Iris pigment epithelial cell (primary cell): ENCODE data around the gene LENEP.

Source experiments
- DNase-seq: peaks from one replicate; pipeline ENCODE4 v3.0.0-alpha.2; 2011; ENCODE audit warnings: low read depth

The LENEP gene

GRCh38 chr1:154960446-154961136 lies 32.8 kb upstream of the LENEP start:
- DNase-seq: no peak

- DNase-seq: peak; percentile 78
Observed at GRCh38 chr1:154961207-154962155, 31.9 kb upstream of the LENEP start, which contains the start of gene PYGO2. Gene PYGO2 (minus strand): TSS chr1:154961782. CDS start chr1:154961576, 206 bp downstream.

DNA sequence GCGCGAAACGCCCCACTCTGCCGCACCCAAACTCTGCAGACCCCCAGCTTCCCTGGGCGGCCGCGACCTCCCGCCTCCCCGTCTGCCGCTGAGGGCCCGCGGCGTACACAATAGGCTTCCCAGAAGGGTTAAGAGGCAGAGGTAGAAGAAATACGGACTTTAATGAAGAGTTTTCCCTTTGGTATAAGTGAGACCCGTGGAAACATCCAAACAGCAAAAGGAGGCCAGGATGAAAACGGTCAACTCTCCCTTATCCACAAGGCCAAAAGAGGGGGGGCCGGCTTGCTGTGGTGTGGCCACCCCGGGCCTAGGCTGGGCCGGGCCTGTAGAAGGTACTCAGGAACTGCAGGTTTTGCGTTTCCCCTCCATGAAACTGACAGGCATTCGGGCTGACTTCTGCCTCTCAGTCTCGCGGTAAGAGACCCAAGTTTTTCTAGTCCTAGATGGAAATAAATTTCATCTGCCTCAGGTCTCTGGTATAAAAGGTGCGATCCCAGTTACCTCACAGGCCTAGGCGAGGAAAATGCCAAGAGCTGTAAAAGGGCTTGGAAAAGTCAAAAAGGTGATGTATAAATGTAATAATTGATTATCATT lies 31.1 kb upstream of the LENEP start:
- peak; percentile 29 for DNase-seq

DNA sequence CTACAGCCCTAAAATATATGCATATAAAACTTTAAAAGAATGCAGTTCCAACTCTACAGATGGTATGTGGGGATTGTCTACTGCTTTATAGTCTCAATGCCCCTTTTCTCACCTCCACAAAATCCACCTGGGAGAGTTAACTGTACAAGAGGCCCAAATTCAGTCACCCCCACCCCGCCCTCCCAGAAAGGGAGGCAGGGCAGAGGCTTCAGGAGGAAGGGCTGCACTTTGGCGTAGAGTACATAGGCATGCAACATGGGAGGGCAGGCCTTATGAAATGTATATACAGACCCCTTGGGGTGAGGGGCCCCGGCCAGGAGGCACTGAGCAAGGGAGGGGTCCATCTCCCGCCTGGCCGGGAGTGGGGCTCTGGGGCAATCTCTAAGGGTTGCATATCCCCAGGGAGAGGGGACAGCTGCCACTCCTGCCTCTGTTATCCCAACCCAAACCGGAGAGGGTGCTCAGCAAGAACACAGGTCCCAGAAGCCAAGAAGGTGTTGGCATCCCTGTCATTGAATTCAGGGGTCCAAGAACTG lies 30.5 kb upstream of the LENEP start:
- DNase-seq: no peak

DNA sequence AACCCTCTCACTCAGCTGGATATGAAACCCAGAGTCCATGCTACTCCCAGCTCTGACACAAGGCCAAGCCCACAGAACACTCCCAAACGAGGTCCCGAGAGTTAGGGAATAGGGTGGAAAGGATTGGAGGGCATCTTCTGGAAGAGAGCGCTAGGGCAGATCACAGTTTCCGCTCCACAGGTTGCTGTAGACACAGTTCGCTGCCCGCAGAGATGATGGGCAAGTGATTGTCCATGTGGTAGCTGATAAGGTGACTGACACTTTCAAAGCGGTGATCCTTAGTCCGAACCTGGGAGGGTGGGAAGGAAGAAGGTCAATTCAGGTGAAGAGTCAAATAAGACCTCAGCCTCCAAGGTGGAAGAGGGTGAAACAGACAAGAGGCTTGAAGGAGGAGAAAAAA lies 29.7 kb upstream of the LENEP start:
- DNase-seq: no peak

DNA sequence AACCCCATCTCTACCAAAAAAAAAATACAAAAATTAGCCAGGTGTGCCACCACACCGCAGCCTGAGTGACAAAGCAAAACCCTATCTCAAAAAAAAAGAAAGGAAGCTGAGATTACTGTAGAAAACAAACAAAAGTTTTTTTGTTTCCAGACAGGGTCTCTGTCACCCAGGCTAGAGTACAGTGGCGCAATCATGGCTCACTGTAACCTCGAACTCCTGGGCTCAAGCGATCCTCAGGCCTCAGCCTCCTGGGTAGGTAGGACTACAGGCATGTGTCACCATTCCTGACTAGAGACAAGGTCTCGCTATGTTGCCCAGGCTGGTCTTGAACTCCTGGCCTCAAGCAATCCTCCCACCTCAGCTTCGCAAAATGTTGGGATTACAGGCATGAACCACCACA lies 29.0 kb upstream of the LENEP start:
- DNase-seq: no peak

- DNase-seq: no peak
Observed at GRCh38 chr1:154966111-154966510, 27.3 kb upstream of the LENEP start.

- DNase-seq: no peak
Observed at GRCh38 chr1:154967331-154967950, 25.9 kb upstream of the LENEP start.

GRCh38 chr1:154968731-154969130 lies 24.7 kb upstream of the LENEP start:
- DNase-seq: no peak

- no peak for DNase-seq
Observed at GRCh38 chr1:154969246-154969645, 24.1 kb upstream of the LENEP start.

DNA sequence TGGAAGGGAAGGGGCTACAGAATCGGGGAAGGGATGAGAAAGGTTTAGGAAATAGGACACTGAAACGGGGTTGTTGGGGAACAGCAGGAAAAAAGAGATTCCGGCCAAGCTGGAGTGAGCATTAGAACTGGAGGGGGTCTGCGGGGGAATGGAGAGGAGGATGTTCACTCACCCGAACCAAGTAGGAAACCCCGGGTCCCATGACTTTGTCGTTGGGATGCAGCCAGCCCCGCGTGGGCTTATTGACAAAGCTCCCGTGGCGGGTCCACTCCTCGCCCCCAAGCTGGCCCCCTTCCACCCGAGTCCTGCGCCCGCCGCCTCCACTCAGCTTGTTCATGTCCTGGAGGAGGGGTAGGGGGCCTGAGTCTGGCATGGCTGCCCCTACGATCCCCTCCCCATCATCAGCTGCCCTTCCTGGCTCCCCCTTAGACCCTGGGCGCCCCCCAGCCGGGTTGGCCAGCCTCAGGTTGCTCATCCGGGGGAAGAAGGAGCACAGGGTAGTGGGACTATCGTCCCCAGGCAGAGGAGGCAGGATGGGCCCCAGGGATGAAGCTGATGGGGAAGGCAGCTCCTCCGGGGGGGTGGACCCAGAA lies 23.4 kb upstream of the LENEP start:
- DNase-seq: no peak

DNA sequence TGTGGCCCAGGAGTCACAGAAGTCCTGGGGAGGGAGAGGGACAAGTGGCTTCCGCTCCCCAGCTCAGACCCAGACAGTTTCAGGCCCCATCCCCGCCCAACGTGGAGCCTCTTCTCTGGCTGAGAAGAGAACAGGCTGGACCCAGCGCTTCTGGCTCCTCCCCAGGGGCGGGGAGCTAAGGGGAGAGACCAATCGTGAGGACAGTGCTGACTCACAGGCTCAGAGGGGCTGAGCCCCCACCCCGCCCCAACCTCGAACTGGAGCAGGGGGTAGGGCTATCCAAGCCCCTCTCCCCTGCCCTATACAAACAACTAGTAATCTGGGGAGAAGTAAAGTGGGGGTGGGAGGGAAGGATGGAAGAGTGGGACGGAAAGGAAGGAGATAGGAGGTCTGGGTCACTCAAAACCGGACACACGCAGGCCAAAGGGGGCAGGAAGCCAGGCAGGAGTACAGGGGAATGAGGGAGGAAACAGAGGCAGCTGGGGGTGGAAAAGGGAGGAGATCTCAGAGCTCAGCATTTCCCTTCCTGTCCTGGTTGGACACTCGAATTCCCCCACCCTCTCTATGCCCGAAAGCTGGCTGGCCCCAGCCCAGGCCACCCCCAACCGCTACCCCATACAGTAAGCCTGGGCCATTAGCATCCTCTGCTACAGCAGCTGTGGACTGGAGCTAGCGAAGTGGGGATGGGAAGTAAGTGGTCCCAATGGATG lies 22.6 kb upstream of the LENEP start, which contains the start of gene SHC1:
Gene SHC1 (minus strand): TSS at position 117 of the 710 bp plus-strand sequence. CDS start 221 bp downstream, outside the sequence.
- DNase-seq: peak; percentile 95

DNA sequence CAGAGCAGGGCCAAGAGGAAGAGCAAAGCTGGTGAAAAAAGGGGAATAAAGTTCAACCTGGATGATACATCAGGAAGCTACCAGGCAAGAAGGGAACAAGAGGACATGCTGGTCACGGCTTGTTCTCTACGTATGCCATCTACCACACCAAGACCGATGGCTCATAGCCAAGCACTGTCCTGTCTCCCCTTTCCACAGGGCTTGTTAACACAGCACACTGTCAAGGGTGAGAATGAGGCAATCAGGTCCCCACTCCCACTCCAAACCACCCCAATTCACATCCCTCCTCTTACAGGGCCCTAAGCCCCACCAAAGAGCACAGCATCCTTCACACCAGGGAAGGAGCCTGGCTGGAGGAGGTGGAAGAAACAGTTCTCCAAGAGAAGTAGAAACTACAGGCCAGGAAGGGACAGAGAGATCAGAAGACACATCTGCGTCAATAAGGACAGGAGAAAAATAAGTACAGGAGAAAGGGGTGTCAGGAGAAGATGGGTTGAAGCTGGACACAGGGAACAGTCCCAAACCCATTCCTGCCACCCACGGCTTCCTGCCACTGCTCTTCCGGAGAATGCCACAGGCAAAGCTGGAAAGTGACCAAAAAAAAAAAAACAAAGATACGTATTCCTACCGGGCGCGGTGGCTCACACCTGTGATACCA lies 21.9 kb upstream of the LENEP start:
- DNase-seq: peak; percentile 58

- no peak for DNase-seq
Observed at GRCh38 chr1:154972213-154972516, 21.2 kb upstream of the LENEP start.

GRCh38 chr1:154972517-154973343 lies 20.7 kb upstream of the LENEP start:
- peak; percentile 90 for DNase-seq

DNA sequence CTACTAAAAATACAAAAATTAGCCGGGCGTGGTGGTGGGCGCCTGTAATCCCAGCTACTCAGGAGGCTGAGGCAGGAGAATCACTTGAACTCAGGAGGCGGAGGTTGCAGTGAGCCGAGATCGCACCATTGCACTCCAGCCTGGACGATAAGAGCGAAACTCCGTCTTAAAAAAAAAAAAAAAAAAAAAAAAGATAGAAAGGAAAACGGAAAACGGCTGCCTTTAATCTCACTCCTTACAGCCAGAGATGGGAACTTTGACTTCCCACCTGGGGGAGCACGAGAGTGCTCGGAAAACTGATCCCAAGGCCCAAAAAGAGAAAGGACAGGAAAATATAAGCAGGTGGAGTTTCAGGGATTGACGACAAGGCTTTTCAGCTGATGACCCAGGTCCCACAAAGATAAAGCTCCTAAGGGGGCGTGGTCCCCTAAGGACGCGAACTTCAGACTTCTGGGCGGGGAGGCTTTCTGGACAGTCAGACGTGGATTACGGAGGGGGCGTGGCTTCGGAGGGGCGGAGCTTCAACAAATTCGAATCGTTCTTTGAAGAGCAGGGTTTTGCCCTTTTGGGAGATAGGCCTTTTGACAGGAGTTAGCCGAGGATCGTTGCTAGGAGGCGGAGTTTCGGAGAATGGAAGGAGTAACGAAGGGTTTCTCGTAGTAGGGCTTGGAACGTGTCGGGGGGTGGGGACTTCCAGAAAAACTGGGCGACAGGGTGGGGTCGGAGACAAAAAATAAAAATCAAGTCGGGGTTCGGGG lies 19.9 kb upstream of the LENEP start:
- DNase-seq: peak; percentile 98

- DNase-seq: peak; percentile 100
Observed at GRCh38 chr1:154974102-154974807, 19.1 kb upstream of the LENEP start, which contains the start of gene CKS1B. Gene CKS1B (plus strand): TSS chr1:154974681. CDS start chr1:154974746, 65 bp downstream.
